Upper lobe of right lung (tissue), 1 donor: ENCODE data around the gene PRSS38. TPM values are rescaled to one million over a fixed set of nuclear protein-coding genes. Genes with fewer than 3 reads are reported as not detected.

Experiments used
- ATAC-seq: fragments of 200-7000 bp; cut with Tn5 transposase; one replicate; pipeline ENCODE4 v1.9.1; 2020; ENCODE audit warnings: mild to moderate bottlenecking, moderate library complexity
- DNase-seq: peaks from one replicate; pipeline ENCODE4 v3.0.0-alpha.2; 2020
- H3K27ac ChIP-seq: fragments of 200-600 bp; one replicate; pipeline ENCODE4 v1.8.0; 2022
- H3K27me3 ChIP-seq: fragments of 200-600 bp; one replicate; pipeline ENCODE4 v1.8.0; 2022; ENCODE audit warnings: mild to moderate bottlenecking
- H3K36me3 ChIP-seq: fragments of 200-600 bp; one replicate; pipeline ENCODE4 v1.8.0; 2022
- H3K4me1 ChIP-seq: fragments of 200-600 bp; one replicate; pipeline ENCODE4 v1.8.0; 2022
- H3K4me3 ChIP-seq: fragments of 200-600 bp; one replicate; pipeline ENCODE4 v1.8.0; 2022; ENCODE audit warnings: mild to moderate bottlenecking
- H3K9me3 ChIP-seq: fragments of 200-600 bp; one replicate; pipeline ENCODE4 v1.8.0; 2022
- intact Hi-C: fragments of 100-400 bp; cut with DNase I; formaldehyde crosslinking; loops from one replicate; pipeline ENCODE4 v1.11.0; 2022
- total RNA-seq: library from RNA; stranded (reverse); fragmentation: NEBNext Ultra II Directional; extraction: Animal tissue kit (Norgen Biotek cat#: 25700); gene quantifications from one replicate; pipeline ENCODE4 v1.2.1, GENCODE V29; 2021
- TF ChIP-seq, protein P1 (sequence below): fragments of 200-600 bp; IDR thresholded peaks from one replicate; pipeline ENCODE4 v1.8.0; 2022; ENCODE audit warnings: antibody characterized with exemption
- donor health status: DM: no; HTN: yes; CAD: no; lungs with severe emphysema.

Gene PRSS38
- total RNA-seq, 1 donor from 2014 or later = not detected

DNA sequence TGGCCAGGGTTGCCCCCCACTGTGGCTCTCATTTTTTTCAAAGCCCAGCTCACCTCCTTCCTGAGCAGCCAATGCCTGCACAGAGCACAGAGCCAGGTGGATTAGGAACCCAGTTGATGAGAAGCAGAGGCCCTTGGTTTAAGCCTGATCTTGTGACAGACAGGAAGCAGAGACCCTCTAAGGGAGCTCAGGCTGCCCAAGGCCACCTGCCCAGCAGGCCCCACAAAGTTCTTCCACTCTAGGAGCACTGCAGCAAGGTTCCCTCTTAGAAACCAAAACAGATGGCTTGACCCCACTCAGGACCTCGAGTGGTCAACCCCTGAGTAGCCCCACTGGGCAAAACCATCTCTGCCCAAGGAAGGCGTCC is 25.5 kb upstream of the PRSS38 start:
- TF ChIP-seq, protein P1, sequence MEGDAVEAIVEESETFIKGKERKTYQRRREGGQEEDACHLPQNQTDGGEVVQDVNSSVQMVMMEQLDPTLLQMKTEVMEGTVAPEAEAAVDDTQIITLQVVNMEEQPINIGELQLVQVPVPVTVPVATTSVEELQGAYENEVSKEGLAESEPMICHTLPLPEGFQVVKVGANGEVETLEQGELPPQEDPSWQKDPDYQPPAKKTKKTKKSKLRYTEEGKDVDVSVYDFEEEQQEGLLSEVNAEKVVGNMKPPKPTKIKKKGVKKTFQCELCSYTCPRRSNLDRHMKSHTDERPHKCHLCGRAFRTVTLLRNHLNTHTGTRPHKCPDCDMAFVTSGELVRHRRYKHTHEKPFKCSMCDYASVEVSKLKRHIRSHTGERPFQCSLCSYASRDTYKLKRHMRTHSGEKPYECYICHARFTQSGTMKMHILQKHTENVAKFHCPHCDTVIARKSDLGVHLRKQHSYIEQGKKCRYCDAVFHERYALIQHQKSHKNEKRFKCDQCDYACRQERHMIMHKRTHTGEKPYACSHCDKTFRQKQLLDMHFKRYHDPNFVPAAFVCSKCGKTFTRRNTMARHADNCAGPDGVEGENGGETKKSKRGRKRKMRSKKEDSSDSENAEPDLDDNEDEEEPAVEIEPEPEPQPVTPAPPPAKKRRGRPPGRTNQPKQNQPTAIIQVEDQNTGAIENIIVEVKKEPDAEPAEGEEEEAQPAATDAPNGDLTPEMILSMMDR = no peak
- DNase-seq (no peak), ATAC-seq (no peak)
- Histone ChIP-seq H3K4me1 (peaks cover 16% of the 10 kb centered on the region), H3K27ac (no peak overlapping the region), H3K36me3 (no peaks in the 10 kb centered on the region), H3K4me3 (no peak overlapping the region), H3K9me3 (no peaks in the 10 kb centered on the region), H3K27me3 (no peaks in the 10 kb centered on the region)
- intact Hi-C loops = no loop called here

DNA sequence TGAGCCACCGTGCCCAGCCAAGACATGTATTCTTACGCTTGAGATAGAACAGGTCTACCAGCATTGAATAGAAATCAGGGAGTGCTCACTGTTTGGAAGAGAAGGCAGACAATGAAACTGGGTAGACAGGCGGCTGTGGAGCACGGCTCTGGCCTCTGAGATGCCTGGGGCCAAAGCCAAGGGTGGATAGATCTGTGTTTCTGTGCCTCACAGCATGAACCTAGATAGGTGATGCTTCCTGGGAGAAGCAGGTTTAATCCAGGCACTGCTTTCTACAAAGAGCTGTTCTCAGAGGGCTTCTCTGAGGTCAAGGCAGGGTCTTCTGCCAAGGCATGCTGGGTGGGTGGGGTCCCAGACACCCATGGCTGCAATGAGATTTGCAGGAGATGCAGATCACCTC is 24.6 kb upstream of the PRSS38 start:
- Histone ChIP-seq H3K27me3 (no peaks in the 10 kb centered on the region), H3K4me1 (peaks cover 16% of the 10 kb centered on the region), H3K9me3 (no peaks in the 10 kb centered on the region), H3K27ac (no peak overlapping the region), H3K4me3 (no peak overlapping the region), H3K36me3 (no peaks in the 10 kb centered on the region)
- DNase-seq = no peak
- ATAC-seq = no peak
- TF ChIP-seq, protein P1 = no peak
- intact Hi-C loops = no loop called here

DNA sequence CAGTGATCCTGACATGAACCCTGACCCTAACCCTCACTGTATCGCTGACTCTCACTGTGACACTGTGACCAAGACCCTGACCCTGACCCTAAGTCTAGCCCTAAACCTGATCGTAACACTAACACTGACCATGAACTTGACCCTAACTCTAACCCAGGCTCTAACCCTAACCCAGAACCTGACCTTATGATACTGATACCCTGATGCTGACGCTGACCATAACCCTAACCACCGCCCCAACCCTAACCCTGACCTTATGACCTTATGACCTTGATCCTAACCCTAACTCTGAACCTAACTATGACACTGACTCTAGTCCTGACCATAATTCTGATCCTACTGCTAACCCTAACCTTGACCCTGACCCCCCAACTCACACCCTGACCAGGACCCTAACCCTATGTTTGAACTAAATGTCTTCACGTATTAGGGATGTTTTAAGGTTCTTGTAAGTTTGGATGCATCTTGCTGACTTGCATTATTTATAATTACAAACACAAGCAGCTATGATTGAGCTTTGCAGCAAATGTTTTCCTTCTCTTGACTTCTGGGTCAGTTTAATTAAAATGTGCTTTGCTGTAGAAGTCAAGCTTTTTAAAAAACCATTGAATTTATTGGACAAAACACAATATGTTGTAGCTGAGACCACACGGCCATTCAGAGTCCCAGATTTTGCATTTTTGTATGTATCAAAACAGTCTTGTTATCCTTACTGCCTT is 23.9 kb upstream of the PRSS38 start:
- ATAC-seq = no peak
- intact Hi-C loops = no loop called here
- H3K4me1 ChIP-seq = peaks cover 11% of the 10 kb centered on the region

DNA sequence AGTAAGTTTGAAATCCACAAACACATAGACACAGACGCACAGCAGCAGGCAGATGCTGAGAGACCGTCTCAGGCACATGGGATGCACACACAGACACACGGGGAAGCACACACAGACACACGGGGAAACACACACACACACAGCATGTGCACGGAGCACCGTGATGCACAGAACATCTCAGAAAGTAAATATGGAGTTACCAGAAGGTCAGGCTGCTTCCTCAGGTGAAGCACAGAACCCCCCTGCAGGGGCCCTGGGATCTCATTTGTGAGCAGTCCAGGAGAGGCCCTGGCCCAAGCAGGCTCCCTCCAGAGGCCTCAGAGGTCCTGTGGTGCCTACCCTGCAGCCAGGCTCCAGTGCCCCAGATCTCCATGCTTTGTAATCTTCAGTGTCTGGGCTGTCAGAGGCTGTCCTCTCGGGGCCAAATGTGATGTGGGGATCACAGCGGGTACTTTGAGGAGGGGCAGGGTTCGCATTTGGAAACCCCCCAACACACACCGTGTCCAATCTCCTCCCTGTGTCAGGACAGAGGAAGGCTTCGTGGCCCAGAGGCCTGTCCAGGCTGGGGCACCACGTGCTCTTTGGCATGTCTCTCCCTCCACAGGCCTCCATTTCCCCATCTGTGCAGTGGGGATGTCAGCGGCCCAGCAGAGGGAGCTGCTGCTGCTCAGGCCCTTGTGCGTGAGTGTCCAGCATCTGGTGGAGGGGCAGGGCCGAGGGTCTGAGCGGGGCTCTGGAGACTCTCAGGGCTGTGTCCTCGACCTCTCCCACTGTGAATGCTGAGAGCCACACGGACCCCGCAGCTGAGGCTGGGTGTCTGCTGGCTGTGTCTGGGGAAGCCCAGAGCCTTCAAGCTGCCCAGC is 23.0 kb upstream of the PRSS38 start:
- ATAC-seq (no peak), DNase-seq (no peak)
- Histone ChIP-seq H3K4me1 (peaks cover 3% of the 10 kb centered on the region), H3K27me3 (no peaks in the 10 kb centered on the region), H3K27ac (no peak overlapping the region), H3K9me3 (no peaks in the 10 kb centered on the region), H3K4me3 (no peak overlapping the region), H3K36me3 (no peaks in the 10 kb centered on the region)
- intact Hi-C loops = no loop called here
- TF ChIP-seq, protein P1 = peak; percentile 7

More for the DNA sequence above, 23.9 kb upstream of the PRSS38 start:
- no peak overlapping the region for H3K4me3 ChIP-seq
- no peak overlapping the region for H3K27ac ChIP-seq
- no peaks in the 10 kb centered on the region for H3K27me3 ChIP-seq
- TF ChIP-seq, protein P1 = no peak
- no peaks in the 10 kb centered on the region for H3K9me3 ChIP-seq
- H3K36me3 ChIP-seq = no peaks in the 10 kb centered on the region
- no peak for DNase-seq

DNA sequence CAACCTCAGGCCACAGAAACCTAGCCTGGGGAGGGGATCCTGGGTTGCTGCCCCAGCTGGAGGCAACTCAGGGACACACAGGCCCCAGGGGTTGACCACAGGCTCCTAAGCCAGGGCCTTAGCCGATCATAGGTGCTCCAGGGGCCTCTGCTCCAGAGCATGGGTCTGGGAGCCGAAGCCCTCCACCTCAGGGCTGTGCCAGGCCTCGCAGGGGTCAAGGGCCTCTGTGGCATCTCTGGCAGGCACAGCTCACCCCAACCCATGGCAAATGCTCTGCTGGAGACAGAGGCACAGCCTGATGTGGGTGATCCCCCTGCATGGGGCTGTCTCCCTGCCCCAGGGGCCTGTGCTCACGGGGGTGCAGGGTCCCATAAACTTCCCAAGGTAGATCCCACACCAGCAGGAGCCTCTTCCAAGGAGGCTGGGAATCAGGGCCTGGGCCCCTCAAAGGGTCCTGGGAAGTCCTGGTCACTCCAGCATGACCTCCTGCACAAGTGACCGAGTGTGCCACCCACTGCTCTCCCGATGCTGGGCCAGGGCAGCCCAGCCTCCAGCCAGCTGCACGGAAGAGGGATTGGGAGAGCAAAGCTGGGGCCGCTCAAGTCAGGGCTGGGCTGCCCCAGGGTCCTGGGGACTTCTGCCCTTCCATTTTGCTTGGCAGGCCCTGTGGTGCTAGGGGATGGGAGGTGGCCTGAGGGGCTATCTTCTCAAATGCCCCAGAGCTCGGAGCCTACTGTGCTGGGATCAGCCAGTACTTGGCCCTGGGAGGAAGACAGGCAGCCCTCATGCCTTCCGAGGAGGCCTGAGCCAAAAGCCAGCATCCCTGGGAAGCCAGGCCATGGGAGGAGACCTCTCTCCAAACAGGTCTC is 22.2 kb upstream of the PRSS38 start:
- ATAC-seq = no peak
- no peaks in the 10 kb centered on the region for H3K9me3 ChIP-seq
- intact Hi-C loops = no loop called here
- no peaks in the 10 kb centered on the region for H3K27me3 ChIP-seq
- H3K27ac ChIP-seq = no peak overlapping the region
- peaks cover 3% of the 10 kb centered on the region for H3K4me1 ChIP-seq
- no peak overlapping the region for H3K4me3 ChIP-seq
- peak; percentile 59 for DNase-seq
- TF ChIP-seq, protein P1 = no peak
- no peaks in the 10 kb centered on the region for H3K36me3 ChIP-seq
